WERI-Rb-1 (cell line): ENCODE measurements around the gene FAM111A.

ENCODE experiments used
- DNase-seq: peaks from one replicate; pipeline ENCODE4 v3.0.0-alpha.2; 2020
- H3K27ac ChIP-seq: fragments of 250-450 bp; sonication (Bioruptor Pico); 2 replicates; pipeline ENCODE4 v1.5.1; 2020; ENCODE audit warnings: mild to moderate bottlenecking, moderate library complexity
- H3K27me3 ChIP-seq: fragments of 250-450 bp; sonication (Bioruptor Pico); 2 replicates; pipeline ENCODE4 v1.5.1; 2021; ENCODE audit warnings: mild to moderate bottlenecking, low read depth, moderate library complexity; ENCODE audit not compliant: insufficient read depth, severe bottlenecking
- H3K36me3 ChIP-seq: fragments of 250-450 bp; sonication (Bioruptor Pico); 2 replicates; pipeline ENCODE4 v1.5.1; 2020; ENCODE audit warnings: mild to moderate bottlenecking, moderate library complexity
- H3K4me3 ChIP-seq: 2 replicates; pipeline ENCODE4 v1.5.1; 2011; ENCODE audit warnings: low read depth, mild to moderate bottlenecking, control low read depth, low read length
- H3K9me3 ChIP-seq: fragments of 250-450 bp; sonication (Bioruptor Pico); 2 replicates; pipeline ENCODE4 v1.5.1; 2021; ENCODE audit warnings: mild to moderate bottlenecking, moderate library complexity; ENCODE audit not compliant: severe bottlenecking
- CTCF ChIP-seq: IDR thresholded peaks from 2 replicates; pipeline ENCODE4 v1.5.1; 2011; ENCODE audit warnings: low read depth, mild to moderate bottlenecking, control low read depth, inconsistent platforms, low read length

Gene FAM111A

GRCh38 chr11:59152312-59152951 lies 9.8 kb downstream of the FAM111A start:
- Histone ChIP-seq H3K4me3 (no peak overlapping the region), H3K27me3 (peaks cover 58% of the 10 kb centered on the region), H3K27ac (no peak overlapping the region), H3K36me3 (no peaks in the 10 kb centered on the region), H3K9me3 (peaks cover 2% of the 10 kb centered on the region)
- no peak for TF ChIP-seq CTCF
- no peak for DNase-seq

- no peak for DNase-seq
- TF ChIP-seq CTCF: no peak
- Histone ChIP-seq H3K27ac (no peak overlapping the region), H3K4me3 (no peak overlapping the region), H3K9me3 (peaks cover 2% of the 10 kb centered on the region), H3K27me3 (peaks cover 53% of the 10 kb centered on the region), H3K36me3 (no peaks in the 10 kb centered on the region)
Observed at GRCh38 chr11:59154610-59155009, 12.0 kb downstream of the FAM111A start.

DNA sequence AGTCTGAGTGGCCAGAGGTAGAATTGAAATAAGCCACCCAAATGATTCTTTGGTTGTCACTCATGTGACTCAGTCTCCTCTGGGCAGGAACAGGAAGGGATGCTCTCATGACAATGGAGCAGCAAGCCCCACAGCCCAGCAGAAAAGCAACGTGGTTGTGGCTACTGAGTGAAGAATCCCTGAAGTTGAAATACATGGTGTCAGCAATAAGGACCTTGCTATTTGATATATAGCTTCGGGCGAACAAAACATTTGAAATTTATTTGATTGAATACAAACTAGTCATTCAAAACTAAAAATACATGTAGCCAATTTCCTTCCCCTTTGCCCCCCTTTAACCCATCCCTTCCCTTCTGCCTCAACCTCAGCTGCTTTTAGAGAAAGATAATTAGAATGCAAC lies 14.8 kb downstream of the FAM111A start:
- Histone ChIP-seq H3K9me3 (peaks cover 2% of the 10 kb centered on the region), H3K36me3 (no peaks in the 10 kb centered on the region), H3K4me3 (no peak overlapping the region), H3K27ac (no peak overlapping the region), H3K27me3 (peaks cover 49% of the 10 kb centered on the region)
- no peak for DNase-seq
- no peak for TF ChIP-seq CTCF

GRCh38 chr11:59158206-59159068 lies 15.8 kb downstream of the FAM111A start:
- DNase-seq: peak; percentile 39
- peak; percentile 75 for TF ChIP-seq CTCF
- no peak overlapping the region for H3K27ac ChIP-seq
- H3K9me3 ChIP-seq: no peaks in the 10 kb centered on the region
- H3K36me3 ChIP-seq: no peaks in the 10 kb centered on the region
- no peak overlapping the region for H3K4me3 ChIP-seq
- H3K27me3 ChIP-seq: peaks cover 49% of the 10 kb centered on the region

GRCh38 chr11:59164028-59164427 lies 21.4 kb downstream of the FAM111A start:
- Histone ChIP-seq H3K27ac (no peak overlapping the region), H3K4me3 (no peak overlapping the region), H3K36me3 (no peaks in the 10 kb centered on the region), H3K9me3 (no peaks in the 10 kb centered on the region), H3K27me3 (peaks cover 59% of the 10 kb centered on the region)
- no peak for DNase-seq
- no peak for TF ChIP-seq CTCF
